ENCODE results near the gene DPPA3.

- TF ChIP-seq SMAD4 (CRISPR knock-in tag; IDR thresholded peaks at IDR 0.05) (no peak), JUN (CRISPR knock-in tag; IDR thresholded peaks at IDR 0.05) (no peak)
- TF ChIP-seq, protein P1, sequence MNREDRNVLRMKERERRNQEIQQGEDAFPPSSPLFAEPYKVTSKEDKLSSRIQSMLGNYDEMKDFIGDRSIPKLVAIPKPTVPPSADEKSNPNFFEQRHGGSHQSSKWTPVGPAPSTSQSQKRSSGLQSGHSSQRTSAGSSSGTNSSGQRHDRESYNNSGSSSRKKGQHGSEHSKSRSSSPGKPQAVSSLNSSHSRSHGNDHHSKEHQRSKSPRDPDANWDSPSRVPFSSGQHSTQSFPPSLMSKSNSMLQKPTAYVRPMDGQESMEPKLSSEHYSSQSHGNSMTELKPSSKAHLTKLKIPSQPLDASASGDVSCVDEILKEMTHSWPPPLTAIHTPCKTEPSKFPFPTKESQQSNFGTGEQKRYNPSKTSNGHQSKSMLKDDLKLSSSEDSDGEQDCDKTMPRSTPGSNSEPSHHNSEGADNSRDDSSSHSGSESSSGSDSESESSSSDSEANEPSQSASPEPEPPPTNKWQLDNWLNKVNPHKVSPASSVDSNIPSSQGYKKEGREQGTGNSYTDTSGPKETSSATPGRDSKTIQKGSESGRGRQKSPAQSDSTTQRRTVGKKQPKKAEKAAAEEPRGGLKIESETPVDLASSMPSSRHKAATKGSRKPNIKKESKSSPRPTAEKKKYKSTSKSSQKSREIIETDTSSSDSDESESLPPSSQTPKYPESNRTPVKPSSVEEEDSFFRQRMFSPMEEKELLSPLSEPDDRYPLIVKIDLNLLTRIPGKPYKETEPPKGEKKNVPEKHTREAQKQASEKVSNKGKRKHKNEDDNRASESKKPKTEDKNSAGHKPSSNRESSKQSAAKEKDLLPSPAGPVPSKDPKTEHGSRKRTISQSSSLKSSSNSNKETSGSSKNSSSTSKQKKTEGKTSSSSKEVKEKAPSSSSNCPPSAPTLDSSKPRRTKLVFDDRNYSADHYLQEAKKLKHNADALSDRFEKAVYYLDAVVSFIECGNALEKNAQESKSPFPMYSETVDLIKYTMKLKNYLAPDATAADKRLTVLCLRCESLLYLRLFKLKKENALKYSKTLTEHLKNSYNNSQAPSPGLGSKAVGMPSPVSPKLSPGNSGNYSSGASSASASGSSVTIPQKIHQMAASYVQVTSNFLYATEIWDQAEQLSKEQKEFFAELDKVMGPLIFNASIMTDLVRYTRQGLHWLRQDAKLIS (CRISPR knock-in tag; IDR thresholded peaks at IDR 0.05; ENCODE audit: borderline replicate concordance) = no peak
Measured at GRCh38 chr12:7694556-7695236, 16.5 kb upstream of the DPPA3 start.
